H9 (cell line): ENCODE results near the gene NUP205. TPM values are rescaled to one million over a fixed set of nuclear protein-coding genes. Genes with fewer than 3 reads are reported as not detected.

Experiments used
- DNase-seq: peaks from one replicate; pipeline ENCODE4 v3.0.0-alpha.2; 2017
- H2AFZ ChIP-seq: one replicate; pipeline ENCODE4 v1.6.1; 2013; ENCODE audit warnings: mild to moderate bottlenecking, low read length, control low read depth, moderate library complexity
- H2AK5ac ChIP-seq: 2 replicates; pipeline ENCODE4 v1.6.1; 2013; ENCODE audit warnings: low read length, control low read depth, mixed read lengths; ENCODE audit not compliant: insufficient read length
- H2BK120ac ChIP-seq: one replicate; pipeline ENCODE4 v1.6.1; 2013; ENCODE audit warnings: low read depth, mild to moderate bottlenecking, low read length, control low read depth, inconsistent platforms; ENCODE audit not compliant: poor library complexity, severe bottlenecking
- H2BK12ac ChIP-seq: 2 replicates; pipeline ENCODE4 v1.6.1; 2013; ENCODE audit warnings: low read length, control low read depth, mixed read lengths, low read depth; ENCODE audit not compliant: insufficient read length
- H2BK15ac ChIP-seq: 2 replicates; pipeline ENCODE4 v1.6.1; 2013; ENCODE audit warnings: low read depth, low read length, control low read depth
- H2BK20ac ChIP-seq: one replicate; pipeline ENCODE4 v1.6.1; 2013; ENCODE audit warnings: low read depth, mild to moderate bottlenecking, low read length, control low read depth, inconsistent platforms; ENCODE audit not compliant: poor library complexity, severe bottlenecking
- H2BK5ac ChIP-seq: 2 replicates; pipeline ENCODE4 v1.6.1; 2013; ENCODE audit warnings: low read length, control low read depth, mixed read lengths; ENCODE audit not compliant: insufficient read length
- H3K14ac ChIP-seq: 2 replicates; pipeline ENCODE4 v1.6.1; 2013; ENCODE audit warnings: low read length, control low read depth; ENCODE audit not compliant: insufficient read depth
- H3K18ac ChIP-seq: 2 replicates; pipeline ENCODE4 v1.6.1; 2013; ENCODE audit warnings: low read depth, mild to moderate bottlenecking, mixed read lengths, low read length, control low read depth; ENCODE audit not compliant: insufficient read length
- H3K23ac ChIP-seq: 2 replicates; pipeline ENCODE4 v1.6.1; 2013; ENCODE audit warnings: low read length, control low read depth, mixed read lengths, low read depth; ENCODE audit not compliant: insufficient read length
- H3K23me2 ChIP-seq: 2 replicates; pipeline ENCODE4 v1.6.1; 2013; ENCODE audit warnings: low read depth, mild to moderate bottlenecking, mixed read lengths, low read length, control low read depth; ENCODE audit not compliant: insufficient read length, poor library complexity, severe bottlenecking
- H3K27ac ChIP-seq: 2 replicates; pipeline ENCODE4 v1.5.1; 2013; ENCODE audit warnings: low read length, control low read depth, mixed read lengths, low read depth; ENCODE audit not compliant: insufficient read length
- H3K27me3 ChIP-seq: 2 replicates; pipeline ENCODE4 v1.6.1; 2013; ENCODE audit warnings: low read length, control low read depth, inconsistent platforms; ENCODE audit not compliant: insufficient read depth
- H3K4ac ChIP-seq: 2 replicates; pipeline ENCODE4 v1.6.1; 2013; ENCODE audit warnings: low read depth, mild to moderate bottlenecking, control low read depth, inconsistent platforms, low read length, moderate library complexity
- H3K4me1 ChIP-seq: 2 replicates; pipeline ENCODE4 v1.6.1; 2013; ENCODE audit warnings: low read length, control low read depth, inconsistent platforms; ENCODE audit not compliant: insufficient read depth
- H3K4me2 ChIP-seq: 2 replicates; pipeline ENCODE4 v1.6.1; 2013; ENCODE audit warnings: low read length, control low read depth, mixed read lengths; ENCODE audit not compliant: insufficient read length, insufficient read depth
- H3K56ac ChIP-seq: 2 replicates; pipeline ENCODE4 v1.6.1; 2013; ENCODE audit warnings: low read depth, mild to moderate bottlenecking, mixed read lengths, low read length, control low read depth; ENCODE audit not compliant: insufficient read length
- H3K79me1 ChIP-seq: 2 replicates; pipeline ENCODE4 v1.6.1; 2013; ENCODE audit warnings: low read depth, mild to moderate bottlenecking, moderate library complexity, low read length, control low read depth, inconsistent platforms; ENCODE audit not compliant: insufficient read depth, poor library complexity, severe bottlenecking
- H3K79me2 ChIP-seq: 2 replicates; pipeline ENCODE4 v1.6.1; 2013; ENCODE audit warnings: low read length, control low read depth, inconsistent platforms; ENCODE audit not compliant: insufficient read depth
- H3K9ac ChIP-seq: 2 replicates; pipeline ENCODE4 v1.6.1; 2013; ENCODE audit warnings: low read length, control low read depth, mixed read lengths; ENCODE audit not compliant: insufficient read length; ENCODE audit errors: extremely low read depth
- H3K9me3 ChIP-seq: one replicate; pipeline ENCODE4 v1.6.1; 2013; ENCODE audit warnings: low read depth, low read length, inconsistent platforms; ENCODE audit not compliant: control insufficient read depth
- H3T11ph ChIP-seq: one replicate; pipeline ENCODE4 v1.6.1; 2013; ENCODE audit warnings: mild to moderate bottlenecking, low read length, control low read depth, inconsistent platforms
- H4K20me1 ChIP-seq: one replicate; pipeline ENCODE4 v1.6.1; 2013; ENCODE audit not compliant: control insufficient read depth, insufficient read length, insufficient read depth
- H4K5ac ChIP-seq: 2 replicates; pipeline ENCODE4 v1.6.1; 2013; ENCODE audit warnings: low read depth, mild to moderate bottlenecking, mixed read lengths, low read length, control low read depth; ENCODE audit not compliant: insufficient read length
- H4K8ac ChIP-seq: replicated peaks from 2 replicates; pipeline ENCODE4 v1.6.1; 2013; ENCODE audit warnings: low read length, control low read depth, mixed read lengths, low read depth; ENCODE audit not compliant: insufficient read length
- H4K91ac ChIP-seq: 2 replicates; pipeline ENCODE4 v1.6.1; 2013; ENCODE audit warnings: low read depth, mild to moderate bottlenecking, moderate library complexity, mixed read lengths, low read length, control low read depth; ENCODE audit not compliant: insufficient read length
- H3K27ac Mint-ChIP-seq, 3 experiments: 2 replicates in 2 of 3; 3 replicates in 1 of 3; pipeline ENCODE4 v1.8.0; 2020 to 2021; ENCODE audit warnings: mixed read lengths in 3 of 3, mild to moderate bottlenecking in 1 of 3, moderate library complexity in 1 of 3
- H3K27me3 Mint-ChIP-seq: 2 replicates; pipeline ENCODE4 v1.8.0; 2021; ENCODE audit warnings: low read depth, mild to moderate bottlenecking, moderate library complexity, mixed read lengths
- H3K36me3 Mint-ChIP-seq, 3 experiments: 2 replicates in 2 of 3; 3 replicates in 1 of 3; pipeline ENCODE4 v1.8.0; 2020 to 2021; ENCODE audit warnings: low read depth in 3 of 3, mixed read lengths in 3 of 3; ENCODE audit not compliant: insufficient read depth in 1 of 3
- H3K4me1 Mint-ChIP-seq, 2 experiments: 2 replicates each; pipeline ENCODE4 v1.8.0; 2020; ENCODE audit warnings: mixed read lengths in 2 of 2
- H3K4me3 Mint-ChIP-seq, 2 experiments: 2 replicates in 1 of 2; 3 replicates in 1 of 2; pipeline ENCODE4 v1.8.0; 2020 to 2021; ENCODE audit warnings: mild to moderate bottlenecking in 2 of 2, mixed read lengths in 2 of 2, moderate library complexity in 1 of 2
- H3K9me3 Mint-ChIP-seq, 2 experiments: 2 replicates in 1 of 2; 3 replicates in 1 of 2; pipeline ENCODE4 v1.8.0; 2020; ENCODE audit warnings: mild to moderate bottlenecking in 2 of 2, mixed read lengths in 2 of 2, moderate library complexity in 1 of 2
- WGBS: extraction: QIAGEN DNeasy Blood & Tissue Kit; methylation state at CpG from one replicate; pipeline ENCODE4 v1.1.7; 2013; ENCODE audit warnings: missing lambda C conversion rate, low lambda C conversion rate, mixed read lengths; ENCODE audit not compliant: insufficient read length; ENCODE audit errors: extremely low coverage; 5-methylcytosine and 5-hydroxymethylcytosine counted together
- total RNA-seq: library from RNA; stranded (reverse); gene quantifications from 2 replicates; pipeline ENCODE4 v1.2.1, GENCODE V29; 2021
- TF ChIP-seq, protein P1 (sequence below): fragments of 200-600 bp; sonication (generic); conservative IDR thresholded peaks from 3 replicates; pipeline ENCODE4 v1.8.0; 2021; ENCODE audit warnings: antibody characterized with exemption, mild to moderate bottlenecking

NUP205 gene
- total RNA-seq, 1 experiment from 2014 or later, result 158 TPM

DNA sequence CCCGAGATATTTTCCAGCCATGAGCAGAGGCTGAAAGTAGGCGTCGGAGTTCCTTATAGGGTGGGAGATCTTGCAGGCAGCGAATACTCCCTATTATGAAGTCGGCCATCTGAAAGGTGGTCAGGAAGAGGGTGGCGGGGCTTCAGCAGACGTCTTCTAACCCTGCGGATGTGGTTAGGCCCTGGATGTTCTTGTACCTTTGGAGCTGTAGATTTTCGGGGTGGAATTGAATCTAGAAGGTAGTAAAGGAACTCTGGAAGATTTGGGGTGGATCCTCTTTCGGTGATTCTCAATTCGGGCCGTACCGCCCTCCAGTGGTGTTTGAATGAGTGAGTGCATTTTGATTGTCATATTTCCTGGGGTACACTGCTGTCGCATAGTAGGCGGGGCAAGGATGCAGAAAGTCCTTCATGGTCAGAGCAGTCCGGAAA lies 635 bp downstream of the NUP205 start:
- Histone ChIP-seq H2BK20ac (no peak overlapping the region), H3K56ac (peak overlapping the region; percentile 44), H2AK5ac (no peak overlapping the region), H3K79me2 (peaks cover 12% of the 10 kb centered on the region; the same call in 1 of the 2 replicates), H3K79me1 (no peaks in the 10 kb centered on the region), H2BK5ac (peak overlapping the region; percentile 97), H3K4me1 (peaks cover 3% of the 10 kb centered on the region), H3K27ac (peak overlapping the region; percentile 66), H3K9me3 (no peaks in the 10 kb centered on the region), H3K23ac (no peak overlapping the region), H3K14ac (peak overlapping the region; percentile 96), H3K27me3 (no peaks in the 10 kb centered on the region), H3K4me2 (peak overlapping the region; percentile 63), H3K18ac (peak overlapping the region; percentile 97), H3K9ac (peak overlapping the region; percentile 99), H3K4ac (peak overlapping the region; percentile 2; the same call in 1 of the 2 replicates), H2BK15ac (peak overlapping the region; percentile 6; the same call in 1 of the 2 replicates), H4K8ac (peak overlapping the region; percentile 70), H4K5ac (peak overlapping the region; percentile 96), H2BK12ac (peak overlapping the region; percentile 85), H3T11ph (peak overlapping the region; percentile 46), H4K91ac (peak overlapping the region; percentile 8), H2AFZ (no peak overlapping the region), H4K20me1 (no peaks in the 10 kb centered on the region), H3K23me2 (peaks cover 6% of the 10 kb centered on the region), H2BK120ac (peak overlapping the region; percentile 25)
- no peaks in the 10 kb centered on the region for H3K27me3 Mint-ChIP-seq
- H3K36me3 Mint-ChIP-seq, result peaks cover 0 to 4% (median 4%) of the 10 kb centered on the region in 3 experiments; a peak in 1 of 7 replicates
- TF ChIP-seq, protein P1, sequence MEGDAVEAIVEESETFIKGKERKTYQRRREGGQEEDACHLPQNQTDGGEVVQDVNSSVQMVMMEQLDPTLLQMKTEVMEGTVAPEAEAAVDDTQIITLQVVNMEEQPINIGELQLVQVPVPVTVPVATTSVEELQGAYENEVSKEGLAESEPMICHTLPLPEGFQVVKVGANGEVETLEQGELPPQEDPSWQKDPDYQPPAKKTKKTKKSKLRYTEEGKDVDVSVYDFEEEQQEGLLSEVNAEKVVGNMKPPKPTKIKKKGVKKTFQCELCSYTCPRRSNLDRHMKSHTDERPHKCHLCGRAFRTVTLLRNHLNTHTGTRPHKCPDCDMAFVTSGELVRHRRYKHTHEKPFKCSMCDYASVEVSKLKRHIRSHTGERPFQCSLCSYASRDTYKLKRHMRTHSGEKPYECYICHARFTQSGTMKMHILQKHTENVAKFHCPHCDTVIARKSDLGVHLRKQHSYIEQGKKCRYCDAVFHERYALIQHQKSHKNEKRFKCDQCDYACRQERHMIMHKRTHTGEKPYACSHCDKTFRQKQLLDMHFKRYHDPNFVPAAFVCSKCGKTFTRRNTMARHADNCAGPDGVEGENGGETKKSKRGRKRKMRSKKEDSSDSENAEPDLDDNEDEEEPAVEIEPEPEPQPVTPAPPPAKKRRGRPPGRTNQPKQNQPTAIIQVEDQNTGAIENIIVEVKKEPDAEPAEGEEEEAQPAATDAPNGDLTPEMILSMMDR, result peak; percentile 63
- no peak overlapping the region for H3K4me3 Mint-ChIP-seq
- no CpG with 5 or more reads among the region's 16 CpGs for WGBS
- peaks cover 23 to 34% of the 10 kb centered on the region in 2 experiments for H3K4me1 Mint-ChIP-seq
- no peaks in the 10 kb centered on the region for H3K9me3 Mint-ChIP-seq
- H3K27ac Mint-ChIP-seq, result no peak overlapping the region
- peak; percentile 45 for DNase-seq
